Cardiac fibroblast (primary cell): ENCODE data around the gene G0S2.

Source experiments
- DNase-seq, 2 donors: peaks; one replicate each; pipeline versions ENCODE4 v3.0.0 to v3.0.0-alpha.2; 2010; ENCODE audit warnings: low read depth in 2 of 2
- H3K4me3 ChIP-seq, 2 donors: replicated peaks in 1 of 2; 1 replicate in 1 of 2; 2 replicates in 1 of 2; pipeline ENCODE4 v1.5.1; 2011; ENCODE audit warnings: low read depth in 2 of 2, low read length in 2 of 2, mild to moderate bottlenecking in 2 of 2, moderate library complexity in 1 of 2
- CTCF ChIP-seq: IDR thresholded peaks from one replicate; pipeline ENCODE4 v1.5.1; 2011; ENCODE audit warnings: low read depth, mild to moderate bottlenecking, low read length, inconsistent platforms

Gene G0S2

DNA sequence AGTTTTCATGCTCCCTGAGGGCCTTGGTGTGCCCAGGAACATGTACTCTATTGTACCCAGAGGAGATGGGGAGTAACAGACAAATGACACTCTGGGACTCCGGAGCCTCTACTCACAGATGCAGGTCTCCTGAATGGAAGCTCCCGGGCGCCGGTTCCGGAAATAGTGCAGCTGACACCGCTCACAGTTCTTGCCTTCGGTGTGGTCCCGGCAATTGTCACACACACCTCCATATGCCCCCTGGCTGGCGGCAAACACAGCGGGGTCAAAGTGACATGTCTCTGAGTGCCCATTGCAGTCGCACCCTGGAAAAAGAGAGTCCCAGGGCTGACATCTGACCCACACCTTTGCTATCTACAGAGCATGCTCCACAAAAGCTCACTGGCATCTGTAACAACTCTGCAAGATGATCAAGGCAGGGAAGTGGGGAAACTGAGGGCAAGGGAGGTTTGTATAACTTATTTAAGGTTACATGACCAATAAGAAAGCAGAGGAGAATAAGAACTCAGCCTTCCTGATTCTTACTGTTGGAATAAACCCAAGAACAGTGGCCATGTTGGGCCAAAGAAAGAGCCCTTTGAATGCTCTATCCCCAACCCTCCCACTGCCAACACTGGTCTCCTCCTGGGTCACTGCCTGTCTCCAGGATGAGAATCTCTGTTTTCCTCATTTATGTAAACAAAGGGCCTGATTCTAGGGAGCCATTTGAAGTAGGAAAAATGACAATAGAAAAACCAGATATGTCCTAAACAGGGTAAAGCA, 45.4 kb upstream of the G0S2 start:
- H3K4me3 ChIP-seq: no peak overlapping the region
- DNase-seq: no peak
- TF ChIP-seq CTCF: no peak

GRCh38 chr1:209630383-209631225, 44.6 kb upstream of the G0S2 start:
- no peak for DNase-seq
- no peak overlapping the region for H3K4me3 ChIP-seq
- no peak for TF ChIP-seq CTCF

DNA sequence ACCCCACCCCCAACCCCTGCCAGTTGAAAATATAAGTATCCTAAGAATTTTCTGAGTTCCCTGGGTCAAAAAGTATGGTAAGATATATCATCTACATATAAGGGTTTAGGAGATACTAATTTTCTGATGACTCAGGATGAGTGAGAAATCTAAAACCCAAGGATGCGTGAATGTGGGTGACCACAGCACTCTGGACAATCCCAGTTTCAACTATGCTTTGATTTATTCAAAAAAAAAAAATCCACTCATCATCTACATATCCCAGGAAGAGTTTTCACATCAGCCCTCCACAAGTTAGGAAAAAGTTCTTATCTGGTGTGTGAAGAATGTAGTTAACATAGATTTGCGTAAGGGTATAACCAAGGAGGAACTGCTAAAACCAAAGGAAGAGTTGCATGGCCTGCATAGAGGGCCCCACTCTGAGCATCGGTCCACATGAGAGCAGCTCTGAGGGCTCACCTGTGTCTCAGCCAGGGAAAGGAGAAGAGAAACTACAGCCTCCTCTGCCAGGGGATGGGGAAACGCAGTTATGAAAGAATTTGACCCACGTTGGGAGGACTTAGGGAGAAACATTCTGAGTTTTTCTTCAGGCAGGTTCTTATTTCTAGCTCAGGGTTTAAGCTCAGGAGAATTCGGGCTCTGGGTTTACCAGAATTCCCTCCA, 41.7 kb upstream of the G0S2 start:
- no peak overlapping the region for H3K4me3 ChIP-seq
- TF ChIP-seq CTCF: no peak
- no peak for DNase-seq

- TF ChIP-seq CTCF: no peak
These were observed 41.0 kb upstream of the G0S2 start for GRCh38 chr1:209634005-209634737.

GRCh38 chr1:209635850-209636249, 39.4 kb upstream of the G0S2 start:
- H3K4me3 ChIP-seq: no peak overlapping the region
- TF ChIP-seq CTCF: no peak
- DNase-seq: no peak

More at GRCh38 chr1:209634005-209634737, 41.0 kb upstream of the G0S2 start:
- no peak overlapping the region for H3K4me3 ChIP-seq
- no peak for DNase-seq

GRCh38 chr1:209641832-209642172, 33.4 kb upstream of the G0S2 start:
- no peak for TF ChIP-seq CTCF
- no peak overlapping the region for H3K4me3 ChIP-seq
- peak; percentile 36 to 90 for DNase-seq
